Ishikawa (cell line): ENCODE results near the gene FBXO10.

Source experiments
- CEBPB ChIP-seq: IDR thresholded peaks from 2 replicates; pipeline ENCODE4 v1.6.1; 2012
- CREB1 ChIP-seq: IDR thresholded peaks from 2 replicates; pipeline ENCODE4 v1.6.1; 2012; ENCODE audit warnings: low read depth
- EGR1 ChIP-seq: IDR thresholded peaks from 2 replicates; pipeline ENCODE4 v1.6.1; 2012
- EP300 ChIP-seq: IDR thresholded peaks from 2 replicates; pipeline ENCODE4 v1.6.1; 2012; ENCODE audit warnings: borderline replicate concordance
- FOXM1 ChIP-seq: IDR thresholded peaks from 2 replicates; pipeline ENCODE4 v1.6.1; 2012; ENCODE audit warnings: low read depth, borderline replicate concordance
- MAX ChIP-seq: IDR thresholded peaks from 2 replicates; pipeline ENCODE4 v1.6.1; 2012
- NFIC ChIP-seq: IDR thresholded peaks from 2 replicates; pipeline ENCODE4 v1.6.1; 2012
- RAD21 ChIP-seq: IDR thresholded peaks from 2 replicates; pipeline ENCODE4 v1.6.1; 2012; ENCODE audit warnings: low read depth
- TAF1 ChIP-seq: IDR thresholded peaks from 2 replicates; pipeline ENCODE4 v1.6.1; 2012; ENCODE audit warnings: low read depth, mild to moderate bottlenecking
- TCF12 ChIP-seq: IDR thresholded peaks from 2 replicates; pipeline ENCODE4 v1.6.1; 2012; ENCODE audit warnings: low read depth
- TEAD4 ChIP-seq: IDR thresholded peaks from 2 replicates; pipeline ENCODE4 v1.6.1; 2012
- YY1 ChIP-seq: IDR thresholded peaks from 2 replicates; pipeline ENCODE4 v1.6.1; 2012; ENCODE audit warnings: low read depth
- ZBTB7A ChIP-seq: IDR thresholded peaks from 2 replicates; pipeline ENCODE4 v1.6.1; 2012; ENCODE audit warnings: low read depth
- TF ChIP-seq, protein P1 (sequence below): IDR thresholded peaks from 2 replicates; pipeline ENCODE4 v1.6.1; 2012; ENCODE audit warnings: low read depth, mild to moderate bottlenecking
- TF ChIP-seq, protein P2 (sequence below): IDR thresholded peaks from 2 replicates; pipeline ENCODE4 v1.6.1; 2012

Gene FBXO10

DNA sequence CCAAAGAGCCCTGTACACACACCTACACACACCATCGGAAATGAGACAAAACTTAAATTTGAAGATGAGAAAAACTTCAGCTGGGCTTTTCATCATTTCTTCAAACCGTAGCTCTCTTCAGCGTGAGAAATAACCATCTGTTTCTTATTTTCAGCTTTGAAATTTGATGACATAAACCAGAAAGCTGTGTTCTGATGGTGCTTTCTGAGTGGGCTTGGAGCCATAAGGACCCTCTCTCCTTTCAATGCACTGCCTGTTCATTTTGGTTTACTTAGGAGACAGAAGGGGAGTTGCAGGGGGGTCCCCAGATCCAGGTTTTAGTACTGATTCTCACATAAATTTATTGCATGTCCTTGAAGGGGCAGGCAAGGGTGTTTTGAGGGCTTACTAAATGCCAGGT is 9.5 kb downstream of the FBXO10 start:
- TF ChIP-seq, protein P1, sequence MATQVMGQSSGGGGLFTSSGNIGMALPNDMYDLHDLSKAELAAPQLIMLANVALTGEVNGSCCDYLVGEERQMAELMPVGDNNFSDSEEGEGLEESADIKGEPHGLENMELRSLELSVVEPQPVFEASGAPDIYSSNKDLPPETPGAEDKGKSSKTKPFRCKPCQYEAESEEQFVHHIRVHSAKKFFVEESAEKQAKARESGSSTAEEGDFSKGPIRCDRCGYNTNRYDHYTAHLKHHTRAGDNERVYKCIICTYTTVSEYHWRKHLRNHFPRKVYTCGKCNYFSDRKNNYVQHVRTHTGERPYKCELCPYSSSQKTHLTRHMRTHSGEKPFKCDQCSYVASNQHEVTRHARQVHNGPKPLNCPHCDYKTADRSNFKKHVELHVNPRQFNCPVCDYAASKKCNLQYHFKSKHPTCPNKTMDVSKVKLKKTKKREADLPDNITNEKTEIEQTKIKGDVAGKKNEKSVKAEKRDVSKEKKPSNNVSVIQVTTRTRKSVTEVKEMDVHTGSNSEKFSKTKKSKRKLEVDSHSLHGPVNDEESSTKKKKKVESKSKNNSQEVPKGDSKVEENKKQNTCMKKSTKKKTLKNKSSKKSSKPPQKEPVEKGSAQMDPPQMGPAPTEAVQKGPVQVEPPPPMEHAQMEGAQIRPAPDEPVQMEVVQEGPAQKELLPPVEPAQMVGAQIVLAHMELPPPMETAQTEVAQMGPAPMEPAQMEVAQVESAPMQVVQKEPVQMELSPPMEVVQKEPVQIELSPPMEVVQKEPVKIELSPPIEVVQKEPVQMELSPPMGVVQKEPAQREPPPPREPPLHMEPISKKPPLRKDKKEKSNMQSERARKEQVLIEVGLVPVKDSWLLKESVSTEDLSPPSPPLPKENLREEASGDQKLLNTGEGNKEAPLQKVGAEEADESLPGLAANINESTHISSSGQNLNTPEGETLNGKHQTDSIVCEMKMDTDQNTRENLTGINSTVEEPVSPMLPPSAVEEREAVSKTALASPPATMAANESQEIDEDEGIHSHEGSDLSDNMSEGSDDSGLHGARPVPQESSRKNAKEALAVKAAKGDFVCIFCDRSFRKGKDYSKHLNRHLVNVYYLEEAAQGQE: no peak

- TF ChIP-seq MAX: no peak
- TF ChIP-seq EGR1: no peak
- no peak for TF ChIP-seq TCF12
- no peak for TF ChIP-seq YY1
- TF ChIP-seq RAD21: no peak
- TF ChIP-seq CREB1: no peak
- no peak for TF ChIP-seq FOXM1
- TF ChIP-seq, protein P2, sequence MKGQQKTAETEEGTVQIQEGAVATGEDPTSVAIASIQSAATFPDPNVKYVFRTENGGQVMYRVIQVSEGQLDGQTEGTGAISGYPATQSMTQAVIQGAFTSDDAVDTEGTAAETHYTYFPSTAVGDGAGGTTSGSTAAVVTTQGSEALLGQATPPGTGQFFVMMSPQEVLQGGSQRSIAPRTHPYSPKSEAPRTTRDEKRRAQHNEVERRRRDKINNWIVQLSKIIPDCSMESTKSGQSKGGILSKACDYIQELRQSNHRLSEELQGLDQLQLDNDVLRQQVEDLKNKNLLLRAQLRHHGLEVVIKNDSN: no peak
- TF ChIP-seq TEAD4: no peak
- TF ChIP-seq EP300: no peak
- no peak for TF ChIP-seq ZBTB7A
- TF ChIP-seq CEBPB: no peak
- TF ChIP-seq, protein P1: no peak
- TF ChIP-seq NFIC: no peak
- TF ChIP-seq TAF1: no peak
Measured at GRCh38 chr9:37565661-37566618, 10.2 kb downstream of the FBXO10 start.

- no peak for TF ChIP-seq EP300
- no peak for TF ChIP-seq FOXM1
- TF ChIP-seq TAF1: no peak
- TF ChIP-seq EGR1: no peak
- TF ChIP-seq, protein P2: no peak
- no peak for TF ChIP-seq NFIC
- TF ChIP-seq ZBTB7A: no peak
- TF ChIP-seq CEBPB: no peak
- TF ChIP-seq YY1: no peak
- TF ChIP-seq TEAD4: no peak
- TF ChIP-seq TCF12: no peak
- TF ChIP-seq, protein P1: no peak
- TF ChIP-seq CREB1: no peak
- TF ChIP-seq RAD21: no peak
- TF ChIP-seq MAX: no peak
Measured at GRCh38 chr9:37564916-37565315, 11.3 kb downstream of the FBXO10 start.

- TF ChIP-seq CREB1: no peak
- TF ChIP-seq NFIC: no peak
- TF ChIP-seq CEBPB: no peak
- no peak for TF ChIP-seq FOXM1
- TF ChIP-seq, protein P2: no peak
- no peak for TF ChIP-seq ZBTB7A
- no peak for TF ChIP-seq EP300
- no peak for TF ChIP-seq EGR1
- TF ChIP-seq, protein P1: no peak
- no peak for TF ChIP-seq MAX
- TF ChIP-seq YY1: no peak
- TF ChIP-seq RAD21: no peak
- no peak for TF ChIP-seq TEAD4
- TF ChIP-seq TAF1: no peak
Measured at GRCh38 chr9:37563806-37564513, 12.2 kb downstream of the FBXO10 start.
